Subcutaneous adipose tissue (tissue), 4 donors: ENCODE data around the gene AATF. TPM values are rescaled to one million over a fixed set of nuclear protein-coding genes. Genes with fewer than 3 reads are reported as not detected.

ENCODE experiments used
- total RNA-seq, 4 donors: library from RNA; depleted of rRNA; stranded (reverse); fragments of >200 nt; gene quantifications; one replicate each; pipeline ENCODE4 v1.1.0, GENCODE V29; 2016
- TF ChIP-seq, protein P1 (sequence below): fragments of 450-650 bp; IDR thresholded peaks from one replicate; pipeline ENCODE4 v1.5.1; 2016; ENCODE audit warnings: low read depth, mild to moderate bottlenecking, control low read depth, antibody characterized with exemption, moderate library complexity

AATF gene
- total RNA-seq, 4 donors from 2014 or later = 25.3 to 38.3 (median 29.1) TPM

DNA sequence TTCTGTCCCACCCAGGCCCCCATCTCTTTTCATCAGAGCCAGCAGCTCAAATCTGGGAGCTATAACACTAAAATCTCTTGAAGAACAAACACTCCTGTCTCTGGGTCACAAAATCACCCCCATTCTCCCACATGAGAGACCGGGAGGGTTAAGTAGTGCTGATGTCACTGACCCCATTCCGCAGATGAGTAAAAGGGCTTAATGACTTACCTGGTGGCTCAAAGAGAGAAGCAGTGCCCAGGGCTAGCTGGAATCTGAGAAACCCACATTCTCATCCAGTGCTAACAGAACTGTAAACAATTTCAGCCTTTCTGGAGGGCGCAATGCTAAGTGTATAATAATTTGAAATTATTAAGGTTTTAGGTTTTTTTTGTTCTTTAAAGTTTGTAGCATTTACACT lies 37.8 kb upstream of the AATF start:
- TF ChIP-seq, protein P1, sequence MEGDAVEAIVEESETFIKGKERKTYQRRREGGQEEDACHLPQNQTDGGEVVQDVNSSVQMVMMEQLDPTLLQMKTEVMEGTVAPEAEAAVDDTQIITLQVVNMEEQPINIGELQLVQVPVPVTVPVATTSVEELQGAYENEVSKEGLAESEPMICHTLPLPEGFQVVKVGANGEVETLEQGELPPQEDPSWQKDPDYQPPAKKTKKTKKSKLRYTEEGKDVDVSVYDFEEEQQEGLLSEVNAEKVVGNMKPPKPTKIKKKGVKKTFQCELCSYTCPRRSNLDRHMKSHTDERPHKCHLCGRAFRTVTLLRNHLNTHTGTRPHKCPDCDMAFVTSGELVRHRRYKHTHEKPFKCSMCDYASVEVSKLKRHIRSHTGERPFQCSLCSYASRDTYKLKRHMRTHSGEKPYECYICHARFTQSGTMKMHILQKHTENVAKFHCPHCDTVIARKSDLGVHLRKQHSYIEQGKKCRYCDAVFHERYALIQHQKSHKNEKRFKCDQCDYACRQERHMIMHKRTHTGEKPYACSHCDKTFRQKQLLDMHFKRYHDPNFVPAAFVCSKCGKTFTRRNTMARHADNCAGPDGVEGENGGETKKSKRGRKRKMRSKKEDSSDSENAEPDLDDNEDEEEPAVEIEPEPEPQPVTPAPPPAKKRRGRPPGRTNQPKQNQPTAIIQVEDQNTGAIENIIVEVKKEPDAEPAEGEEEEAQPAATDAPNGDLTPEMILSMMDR = no peak

DNA sequence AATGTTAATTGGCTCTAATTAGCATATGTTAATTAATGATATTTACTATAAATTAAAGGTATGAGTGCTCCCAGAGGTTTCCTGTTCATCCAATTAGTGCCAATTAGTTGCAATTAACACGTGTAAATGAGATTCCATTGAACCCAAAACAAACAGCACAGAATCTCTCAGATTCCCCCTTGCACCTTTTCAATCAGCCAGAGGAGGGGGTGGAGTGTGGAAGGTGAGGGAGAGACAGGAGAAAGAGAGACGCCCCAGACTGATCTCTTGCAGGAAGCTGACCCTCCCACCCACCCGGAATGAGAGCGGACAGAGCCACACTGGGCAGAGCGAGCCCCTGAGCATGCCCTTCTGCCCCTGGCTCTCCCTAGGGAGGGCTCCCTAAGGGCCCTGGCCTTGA lies 35.6 kb upstream of the AATF start:
- TF ChIP-seq, protein P1 = no peak

DNA sequence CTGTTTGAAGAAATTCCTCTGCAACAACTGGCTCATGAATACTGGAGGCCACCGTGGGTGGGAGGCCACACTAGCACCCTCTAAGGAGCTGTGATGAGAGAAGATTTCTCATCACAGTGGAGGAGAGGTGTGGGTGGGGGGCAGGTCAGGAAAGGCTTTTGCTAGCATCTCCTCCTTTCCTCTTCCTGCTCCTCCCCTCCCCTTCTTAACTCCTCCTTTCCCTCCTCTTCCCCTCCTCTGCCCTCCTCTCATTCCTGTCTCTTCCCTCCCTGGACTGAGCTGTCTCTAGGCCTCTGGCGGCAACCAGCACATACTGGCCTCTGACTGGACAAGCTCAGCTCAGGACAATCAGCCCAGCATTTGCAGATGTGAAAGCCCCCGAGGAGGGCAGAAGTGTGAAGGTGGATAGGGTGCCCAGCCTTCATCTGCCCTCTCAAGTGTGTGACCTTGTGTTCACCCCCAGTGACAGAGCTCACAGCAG lies 30.5 kb upstream of the AATF start:
- TF ChIP-seq, protein P1 = no peak

DNA sequence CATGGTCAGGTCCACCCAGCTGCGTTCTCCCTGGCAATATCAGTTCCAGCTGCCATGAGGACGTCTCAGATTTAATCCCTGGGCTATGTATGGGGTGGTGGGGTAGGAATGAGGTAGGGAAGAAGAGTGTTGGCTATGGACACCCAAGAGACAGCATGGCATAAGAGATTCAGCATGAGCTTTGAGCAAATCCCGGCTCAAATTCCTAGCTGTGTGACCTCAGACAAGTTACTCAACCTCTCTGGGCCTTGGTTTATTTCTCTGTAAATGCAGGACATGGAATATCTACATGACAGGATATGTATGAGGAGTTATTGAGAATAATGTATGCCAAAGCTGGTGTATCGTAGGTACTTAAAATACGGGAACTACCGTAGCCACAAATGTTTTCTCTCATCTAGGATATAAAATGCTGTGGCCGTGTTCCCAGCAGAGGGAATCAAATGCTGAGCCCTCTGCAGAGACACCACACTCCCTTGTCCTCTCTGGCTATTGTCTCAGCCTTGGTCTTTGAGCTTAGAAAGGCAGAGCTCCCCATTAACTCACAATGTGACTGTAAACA lies 29.3 kb upstream of the AATF start:
- TF ChIP-seq, protein P1 = no peak

DNA sequence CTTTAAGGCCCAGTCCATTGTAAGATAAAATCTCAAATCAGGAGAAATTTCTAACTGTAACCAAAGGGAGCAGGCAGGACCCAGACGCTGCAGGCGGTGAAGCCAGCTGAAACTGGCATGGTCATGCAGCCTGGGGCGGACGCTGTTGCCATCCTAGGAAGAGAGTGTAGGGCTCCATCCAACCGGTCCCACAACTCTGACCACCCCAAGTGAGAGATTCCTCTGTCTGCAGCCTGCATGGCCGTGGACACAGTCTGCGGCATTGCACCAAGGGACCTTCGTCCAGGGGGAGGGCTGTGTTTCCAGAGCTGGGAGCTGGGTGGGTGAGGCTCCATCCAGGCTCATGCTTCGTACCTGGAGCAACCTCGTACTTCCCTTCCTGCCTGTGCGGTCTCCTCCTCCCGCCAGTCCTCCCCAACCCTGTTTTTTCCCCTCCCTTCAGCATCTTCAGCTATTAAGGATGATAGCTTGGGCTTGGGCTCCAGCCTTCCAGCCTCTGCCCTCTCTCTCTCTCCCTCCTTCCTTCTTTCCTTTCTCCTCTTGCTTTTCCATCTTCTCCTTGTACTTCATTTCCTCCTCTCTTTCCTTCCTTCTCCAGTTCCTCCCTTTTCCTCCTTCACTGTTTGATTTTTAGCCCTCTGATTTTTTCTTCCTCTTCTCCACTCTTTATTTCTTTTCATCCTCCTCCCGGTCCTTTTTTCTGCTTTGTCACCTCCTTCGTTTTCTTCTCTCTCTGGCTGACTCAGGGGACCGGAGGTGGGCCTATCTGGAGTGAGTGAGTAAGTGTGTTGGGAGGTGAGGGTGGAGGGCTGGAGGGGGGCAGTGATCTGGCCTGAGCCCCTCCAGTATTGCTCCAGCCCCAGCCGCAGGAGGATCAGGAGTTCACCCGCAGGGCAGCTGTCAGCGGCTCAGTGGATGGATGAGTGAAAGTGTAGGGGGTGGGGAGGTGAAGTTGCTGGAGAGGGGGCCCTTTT lies 28.4 kb upstream of the AATF start:
- TF ChIP-seq, protein P1 = no peak

DNA sequence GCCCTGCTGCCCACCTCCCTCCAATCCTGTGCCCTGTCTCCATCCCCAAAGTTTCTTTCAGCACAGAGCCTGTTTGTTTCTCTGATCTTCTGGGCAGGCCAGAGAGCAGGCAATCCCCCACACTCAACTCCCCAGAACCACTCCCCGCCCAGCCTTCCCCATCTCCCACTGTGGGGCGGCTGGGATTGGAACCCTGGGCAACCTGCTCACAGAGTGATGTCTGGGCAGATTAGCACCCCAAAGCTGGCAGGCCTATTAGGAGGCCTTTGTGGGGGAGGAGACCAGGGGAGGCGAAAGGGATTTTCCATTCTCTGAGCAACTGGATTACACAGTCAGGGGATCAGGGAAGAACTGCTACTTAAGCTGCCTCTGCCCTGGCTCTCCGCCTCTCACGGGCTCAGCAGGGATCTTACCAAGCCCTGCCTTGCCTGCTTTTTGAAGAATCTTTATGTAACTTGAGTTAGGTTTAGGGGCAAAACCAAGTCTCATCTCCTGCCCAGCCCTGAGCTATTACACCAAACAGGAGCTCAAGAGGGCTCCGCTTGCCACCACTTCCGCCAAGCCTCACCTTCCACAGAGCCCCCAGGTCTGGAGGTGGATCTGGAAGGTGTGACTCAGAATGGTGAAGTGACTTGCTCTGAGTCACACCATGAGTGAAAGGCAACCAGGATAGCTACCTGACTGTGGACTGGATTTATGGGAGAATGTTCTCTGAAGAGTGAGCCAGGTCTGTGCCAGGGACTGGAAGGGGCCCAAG lies 27.5 kb upstream of the AATF start:
- TF ChIP-seq, protein P1 = no peak

DNA sequence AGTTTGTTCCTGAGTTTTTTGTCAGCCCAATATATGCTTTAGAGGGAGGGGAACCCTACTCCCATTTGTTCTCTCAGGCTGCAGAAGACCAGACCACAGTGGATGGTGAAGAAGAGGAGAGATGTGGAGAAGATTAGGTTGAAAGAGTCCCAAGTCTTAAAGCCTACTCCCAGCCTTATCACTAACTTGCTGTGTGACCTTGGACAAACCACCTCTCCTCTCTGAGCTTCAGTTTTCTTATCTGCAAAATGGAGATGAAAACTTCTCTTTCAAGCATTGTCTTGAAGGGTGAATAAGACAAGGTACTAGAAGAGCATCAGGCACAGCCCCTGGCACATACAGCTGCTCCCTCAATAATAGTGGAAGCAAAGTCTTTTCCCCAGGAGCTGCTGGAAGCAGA lies 26.6 kb upstream of the AATF start:
- TF ChIP-seq, protein P1 = no peak
